Neural cell (in vitro differentiated cells): Measurements from ENCODE around the gene TMEM220. TPM values are rescaled to one million over a fixed set of nuclear protein-coding genes. Genes with fewer than 3 reads are reported as not detected.

Experiments
- H2AFZ ChIP-seq: fragments of 200-600, 300-800 bp; sonication (generic), shearing (Covaris generic); 2 replicates; pipeline ENCODE4 v1.6.0; 2014; ENCODE audit warnings: low read depth, mild to moderate bottlenecking, antibody characterized with exemption, low read length, moderate library complexity
- H3F3A ChIP-seq: fragments of 200-600 bp; shearing (Covaris generic); 2 replicates; pipeline ENCODE4 v1.6.1; 2016; ENCODE audit warnings: mild to moderate bottlenecking, moderate library complexity, mixed read lengths, antibody characterized with exemption, low read length; ENCODE audit not compliant: insufficient read depth, poor library complexity, severe bottlenecking
- H3K27ac ChIP-seq: fragments of 200-600, 300-800 bp; sonication (generic), shearing (Covaris generic); 2 replicates; pipeline ENCODE4 v1.5.1; 2014; ENCODE audit warnings: mild to moderate bottlenecking, low read length, moderate library complexity
- H3K27me3 ChIP-seq: fragments of 300-800, 200-600 bp; sonication (generic), shearing (Covaris generic); 2 replicates; pipeline ENCODE4 v1.6.0; 2014; ENCODE audit warnings: mild to moderate bottlenecking, low read depth, low read length, moderate library complexity; ENCODE audit not compliant: insufficient read depth
- H3K36me3 ChIP-seq: fragments of 300-800, 200-600 bp; sonication (generic), shearing (Covaris generic); 2 replicates; pipeline ENCODE4 v1.5.1; 2014; ENCODE audit warnings: mild to moderate bottlenecking, antibody characterized with exemption, low read length, moderate library complexity; ENCODE audit not compliant: insufficient read depth
- H3K4me2 ChIP-seq: fragments of 300-800, 200-600 bp; sonication (generic), shearing (Covaris generic); 2 replicates; pipeline ENCODE4 v1.6.0; 2014; ENCODE audit warnings: mild to moderate bottlenecking, low read length
- H3K4me3 ChIP-seq: fragments of 300-800, 200-600 bp; sonication (generic), shearing (Covaris generic); 2 replicates; pipeline ENCODE4 v1.5.1; 2014; ENCODE audit warnings: mild to moderate bottlenecking, low read length, moderate library complexity
- H3K79me2 ChIP-seq: fragments of 200-600 bp; shearing (Covaris generic); replicated peaks from 2 replicates; pipeline ENCODE4 v1.6.0; 2014; ENCODE audit warnings: mild to moderate bottlenecking, low read length, moderate library complexity; ENCODE audit not compliant: insufficient read depth
- H3K9ac ChIP-seq: fragments of 300-800, 200-600 bp; sonication (generic), shearing (Covaris generic); 2 replicates; pipeline ENCODE4 v1.6.1; 2016; ENCODE audit warnings: mild to moderate bottlenecking, low read length, mixed read lengths
- H3K9me2 ChIP-seq: fragments of 200-600 bp; shearing (Covaris generic); 2 replicates; pipeline ENCODE4 v1.6.1; 2016; ENCODE audit warnings: mild to moderate bottlenecking, low read length, mixed read lengths; ENCODE audit not compliant: insufficient read depth
- H3K9me3 ChIP-seq: fragments of 200-600, 300-800 bp; sonication (generic), shearing (Covaris generic); 2 replicates; pipeline ENCODE4 v1.6.1; 2016; ENCODE audit warnings: mild to moderate bottlenecking, mixed run types, low read length, moderate library complexity, mixed read lengths
- H4K20me1 ChIP-seq: fragments of 200-600 bp; shearing (Covaris generic); 2 replicates; pipeline ENCODE4 v1.6.1; 2016; ENCODE audit warnings: mild to moderate bottlenecking, mixed run types; ENCODE audit not compliant: insufficient read depth
- EP300 ChIP-seq: fragments of 450-650 bp; conservative IDR thresholded peaks from 2 replicates; pipeline ENCODE4 v1.6.1; 2014; ENCODE audit warnings: antibody characterized with exemption, mild to moderate bottlenecking, moderate library complexity; ENCODE audit not compliant: poor library complexity, severe bottlenecking
- EZH2 ChIP-seq: fragments of 200-600, 300-800 bp; shearing (Covaris generic), sonication (generic); IDR thresholded peaks from 2 replicates; pipeline ENCODE4 v1.6.1; 2014; ENCODE audit warnings: antibody characterized with exemption, low read length, borderline replicate concordance, mild to moderate bottlenecking; ENCODE audit not compliant: insufficient read depth, poor library complexity, severe bottlenecking
- MXI1 ChIP-seq: fragments of 450-650 bp; conservative IDR thresholded peaks from 2 replicates; pipeline ENCODE4 v1.6.1; 2014; ENCODE audit warnings: antibody characterized with exemption, mild to moderate bottlenecking; ENCODE audit not compliant: poor library complexity, severe bottlenecking
- POLR2AphosphoS5 ChIP-seq: IDR thresholded peaks from 2 replicates; pipeline ENCODE4 v1.6.1; 2012
- RAD21 ChIP-seq: fragments of 450-650 bp; conservative IDR thresholded peaks from 2 replicates; pipeline ENCODE4 v1.6.1; 2014; ENCODE audit warnings: antibody characterized with exemption, mild to moderate bottlenecking, moderate library complexity
- REST ChIP-seq: IDR thresholded peaks from 2 replicates; pipeline ENCODE4 v1.6.1; 2012; ENCODE audit warnings: borderline replicate concordance
- SMC3 ChIP-seq: fragments of 450-650 bp; conservative IDR thresholded peaks from 2 replicates; pipeline ENCODE4 v1.6.1; 2014; ENCODE audit warnings: antibody characterized with exemption, mild to moderate bottlenecking, moderate library complexity; ENCODE audit not compliant: poor library complexity
- TAF1 ChIP-seq: IDR thresholded peaks from 2 replicates; pipeline ENCODE4 v1.6.1; 2012; ENCODE audit warnings: low read depth
- polyA minus RNA-seq: library from RNA; depleted of rRNA, polyadenylated mRNA; stranded (reverse); fragments of >200 nt; gene quantifications from 2 replicates; pipeline ENCODE4 v1.2.3, GENCODE V29; 2014
- polyA plus RNA-seq: library from polyadenylated mRNA; depleted of rRNA; stranded (reverse); fragments of >200 nt; gene quantifications from 2 replicates; pipeline ENCODE4 v1.2.3, GENCODE V29; 2014
- TF ChIP-seq, protein P1 (sequence below): fragments of 450-650 bp; IDR thresholded peaks from 2 replicates; pipeline ENCODE4 v1.5.1; 2014; ENCODE audit warnings: antibody characterized with exemption, mild to moderate bottlenecking, moderate library complexity; ENCODE audit not compliant: poor library complexity, severe bottlenecking

The TMEM220 gene
- polyA plus RNA-seq, result 0.08 TPM in 1 of 2 replicates, not detected in the other
- polyA minus RNA-seq, result not detected in 2 replicates

DNA sequence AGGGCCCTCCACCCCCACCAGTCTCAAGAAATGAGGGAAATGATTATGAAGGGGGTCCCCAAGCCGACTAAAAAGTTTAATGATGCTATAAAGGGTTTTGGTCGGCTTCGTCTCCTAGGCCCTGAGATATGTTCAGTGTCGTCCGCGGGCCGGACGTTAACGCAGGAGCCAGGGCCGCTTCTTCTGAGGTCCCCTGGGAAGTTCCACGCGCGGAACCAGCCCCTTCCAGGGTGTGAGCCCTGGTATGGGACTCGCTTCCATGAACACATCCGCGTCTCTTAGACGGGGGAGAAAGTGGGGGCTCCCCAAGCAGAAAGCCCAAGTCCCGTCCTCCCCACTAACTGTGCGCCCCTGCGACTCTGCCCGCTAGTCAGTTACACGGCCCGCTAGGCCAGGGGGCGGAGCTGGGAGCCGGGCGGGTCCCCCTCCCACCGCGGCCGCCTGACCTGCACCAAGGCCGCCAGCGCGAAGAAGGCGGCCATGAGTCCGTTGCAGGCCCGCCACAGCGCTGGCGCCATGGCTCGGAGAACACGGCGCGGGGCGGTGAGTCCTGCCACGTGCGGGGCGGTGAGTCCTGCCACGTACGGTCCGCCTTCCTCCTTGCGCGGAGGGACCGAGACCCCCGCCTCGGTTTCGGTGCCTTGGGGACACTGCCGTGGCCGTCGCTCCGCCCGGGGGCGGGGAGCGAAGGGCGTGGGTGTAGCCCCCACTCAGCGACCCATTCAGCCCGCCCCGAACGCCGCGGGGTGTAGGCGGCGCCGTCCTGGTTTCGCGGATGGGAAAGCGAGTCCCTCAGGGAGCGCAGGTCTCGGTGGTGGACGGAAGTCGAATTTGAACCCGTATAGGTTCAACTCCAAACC lies at the start of gene TMEM220:
TMEM220 (minus strand) TSS at position 690 of the 860 bp plus-strand sequence; CDS start at position 518, 172 bp downstream.
- no peak within 1 kb of the TSS for H3K4me2 ChIP-seq
- H2AFZ ChIP-seq, result no peak within 1 kb of the TSS
- H3K79me2 ChIP-seq, result no peaks in the 10 kb centered on the region
- H4K20me1 ChIP-seq, result no peaks in the 10 kb centered on the region
- H3F3A ChIP-seq, result no peaks in the 10 kb centered on the region
- H3K36me3 ChIP-seq, result no peaks in the 10 kb centered on the region
- H3K9me3 ChIP-seq, result no peaks in the 10 kb centered on the region
- H3K9me2 ChIP-seq, result no peaks in the 10 kb centered on the region
- no peak within 1 kb of the TSS for H3K27ac ChIP-seq
- H3K9ac ChIP-seq, result peak within 1 kb of the TSS; percentile 36
- H3K4me3 ChIP-seq, result peak within 1 kb of the TSS; percentile 64
- peak; percentile 17 for TF ChIP-seq MXI1
- TF ChIP-seq RAD21, result no peak
- peaks cover 10% of the 10 kb centered on the region for H3K27me3 ChIP-seq

DNA sequence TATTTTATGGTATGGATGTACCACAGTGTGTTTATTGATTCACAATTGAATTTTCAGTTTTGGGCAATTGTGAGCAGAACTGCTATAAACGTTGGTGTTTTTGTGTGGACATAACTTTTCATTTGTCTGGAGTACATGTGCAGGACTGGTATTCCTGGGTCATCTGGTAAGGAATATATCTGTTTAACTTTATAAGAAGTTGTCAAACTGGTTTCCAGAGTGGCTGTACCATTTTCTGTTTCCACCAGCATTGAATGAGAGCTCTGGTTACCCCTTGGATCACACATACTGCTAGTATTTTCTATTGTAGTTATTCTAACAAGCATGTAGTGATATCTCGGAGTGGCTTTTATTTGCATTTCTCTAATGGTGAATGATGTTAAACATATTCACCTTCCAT lies 49.8 kb upstream of the TMEM220 start:
- H3K9me2 ChIP-seq, result no peaks in the 10 kb centered on the region
- no peaks in the 10 kb centered on the region for H3K79me2 ChIP-seq
- no peak overlapping the region for H3K4me2 ChIP-seq
- no peaks in the 10 kb centered on the region for H4K20me1 ChIP-seq
- no peaks in the 10 kb centered on the region for H3K9me3 ChIP-seq
- H3K27ac ChIP-seq, result no peak overlapping the region
- H3K9ac ChIP-seq, result no peak overlapping the region
- TF ChIP-seq TAF1, result no peak
- TF ChIP-seq EP300, result no peak
- no peak for TF ChIP-seq SMC3
- TF ChIP-seq MXI1, result no peak
- TF ChIP-seq EZH2, result no peak
- TF ChIP-seq REST, result no peak
- no peak for TF ChIP-seq POLR2AphosphoS5
- TF ChIP-seq RAD21, result no peak
- TF ChIP-seq, protein P1, sequence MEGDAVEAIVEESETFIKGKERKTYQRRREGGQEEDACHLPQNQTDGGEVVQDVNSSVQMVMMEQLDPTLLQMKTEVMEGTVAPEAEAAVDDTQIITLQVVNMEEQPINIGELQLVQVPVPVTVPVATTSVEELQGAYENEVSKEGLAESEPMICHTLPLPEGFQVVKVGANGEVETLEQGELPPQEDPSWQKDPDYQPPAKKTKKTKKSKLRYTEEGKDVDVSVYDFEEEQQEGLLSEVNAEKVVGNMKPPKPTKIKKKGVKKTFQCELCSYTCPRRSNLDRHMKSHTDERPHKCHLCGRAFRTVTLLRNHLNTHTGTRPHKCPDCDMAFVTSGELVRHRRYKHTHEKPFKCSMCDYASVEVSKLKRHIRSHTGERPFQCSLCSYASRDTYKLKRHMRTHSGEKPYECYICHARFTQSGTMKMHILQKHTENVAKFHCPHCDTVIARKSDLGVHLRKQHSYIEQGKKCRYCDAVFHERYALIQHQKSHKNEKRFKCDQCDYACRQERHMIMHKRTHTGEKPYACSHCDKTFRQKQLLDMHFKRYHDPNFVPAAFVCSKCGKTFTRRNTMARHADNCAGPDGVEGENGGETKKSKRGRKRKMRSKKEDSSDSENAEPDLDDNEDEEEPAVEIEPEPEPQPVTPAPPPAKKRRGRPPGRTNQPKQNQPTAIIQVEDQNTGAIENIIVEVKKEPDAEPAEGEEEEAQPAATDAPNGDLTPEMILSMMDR, result no peak
- no peaks in the 10 kb centered on the region for H3K36me3 ChIP-seq
- no peaks in the 10 kb centered on the region for H3F3A ChIP-seq
- no peak overlapping the region for H2AFZ ChIP-seq
- H3K27me3 ChIP-seq, result no peaks in the 10 kb centered on the region
- H3K4me3 ChIP-seq, result no peak overlapping the region
